HepG2 (cell line): ENCODE measurements around the gene PRRC2A. TPM values are rescaled to one million over a fixed set of nuclear protein-coding genes. Genes with fewer than 3 reads are reported as not detected.

Experiments
- ATAC-seq: fragments of 200-7000 bp; cut with Tn5 transposase; 3 replicates; pipeline ENCODE4 v1.9.1; 2020; ENCODE audit warnings: mild to moderate bottlenecking, moderate library complexity
- BruUV-seq: library from RNA; stranded (reverse); fragments of 400-500 nt; replicated peaks from 2 replicates; lab custom pipeline; 2021; lab: Mats Ljungman, UMichigan
- CTCF ChIA-PET: fragments of 300-600 bp; formaldehyde crosslinking; extraction: SDS; loops from one replicate; lab custom pipeline; 2021; ENCODE audit warnings: low total read pairs, inconsistent platforms, low intra/inter-chr PET ratio; lab: Yijun Ruan, JAX
- POLR2A ChIA-PET: fragments of 350-600 bp; sonication (Branson Sonifier 250); formaldehyde crosslinking; loops from one replicate; lab custom pipeline; 2020; ENCODE audit warnings: antibody characterized with exemption, inconsistent platforms; lab: Yijun Ruan, JAX
- DNase-seq: peaks from one replicate; pipeline ENCODE4 v3.0.0-alpha.2; 2015; ENCODE audit warnings: low spot score
- FAIRE-seq: peaks from 3 replicates; lab custom pipeline; 2011; peaks lifted over from hg19 to GRCh38; lab: Jason Lieb, UNC
- H2AFZ ChIP-seq: one replicate; pipeline ENCODE4 v1.6.1; 2011; ENCODE audit warnings: low read length, inconsistent platforms
- H3K27ac ChIP-seq: fragments of 300-600 bp; 3 replicates; pipeline ENCODE4 v1.8.0; 2011; ENCODE audit warnings: mixed run types, mild to moderate bottlenecking, mixed read lengths, low read length, inconsistent platforms; ENCODE audit not compliant: insufficient read depth; ENCODE audit errors: extremely low read length
- H3K27me3 ChIP-seq, 2 experiments: fragments of 200-600 bp in 1 of 2; 2 replicates in 1 of 2; 3 replicates in 1 of 2; pipeline versions ENCODE4 v1.6.0 to v1.8.0; 2011; ENCODE audit warnings: low read length in 2 of 2, mild to moderate bottlenecking in 2 of 2, moderate library complexity in 2 of 2, inconsistent platforms in 1 of 2; ENCODE audit not compliant: insufficient read depth in 2 of 2, control insufficient read depth in 1 of 2
- H3K36me3 ChIP-seq, 2 experiments: fragments of 200-600 bp in 1 of 2; replicated peaks in 1 of 2; 2 replicates in 1 of 2; 3 replicates in 1 of 2; pipeline versions ENCODE4 v1.5.1 to v1.8.0; 2011; ENCODE audit warnings: low read length in 2 of 2, inconsistent platforms in 1 of 2; ENCODE audit not compliant: insufficient read depth in 2 of 2, control insufficient read depth in 1 of 2
- H3K4me1 ChIP-seq: 2 replicates; pipeline ENCODE4 v1.5.1; 2012; ENCODE audit warnings: low read length, inconsistent platforms; ENCODE audit not compliant: insufficient read depth
- H3K4me2 ChIP-seq: 2 replicates; pipeline ENCODE4 v1.6.0; 2011; ENCODE audit warnings: low read depth, low read length, inconsistent platforms
- H3K4me3 ChIP-seq, 3 experiments: fragments of 200-600 bp in 1 of 3; sonication (generic), shearing (Covaris generic) in 1 of 3; replicated peaks in 1 of 3; 2 replicates each; pipeline ENCODE4 v1.5.1; 2011 to 2016; ENCODE audit warnings: low read length in 3 of 3, inconsistent platforms in 2 of 3, low read depth in 2 of 3, mild to moderate bottlenecking in 2 of 3, control low read depth in 1 of 3, mixed read lengths in 1 of 3; ENCODE audit not compliant: insufficient read depth in 1 of 3
- H3K79me2 ChIP-seq: one replicate; pipeline ENCODE4 v1.6.1; 2011; ENCODE audit warnings: low read length, inconsistent platforms; ENCODE audit not compliant: insufficient read depth
- H3K9ac ChIP-seq: 2 replicates; pipeline ENCODE4 v1.6.0; 2011; ENCODE audit warnings: mild to moderate bottlenecking, low read depth, low read length, inconsistent platforms; ENCODE audit not compliant: insufficient read depth
- H3K9me3 ChIP-seq: 2 replicates; pipeline ENCODE4 v1.5.1; 2012; ENCODE audit warnings: mild to moderate bottlenecking, low read length
- H4K20me1 ChIP-seq: 2 replicates; pipeline ENCODE4 v1.6.0; 2011; ENCODE audit warnings: inconsistent platforms, mild to moderate bottlenecking, low read length, moderate library complexity; ENCODE audit not compliant: insufficient read depth
- AGO1 ChIP-seq: fragments of 200-400 bp; formaldehyde crosslinking; IDR thresholded peaks from 2 replicates; pipeline ENCODE4 v1.6.1; 2017; ENCODE audit warnings: mild to moderate bottlenecking, low read depth, low read length, moderate library complexity; ENCODE audit not compliant: poor library complexity, severe bottlenecking
- AKAP8 ChIP-seq: sonication (generic); formaldehyde crosslinking; IDR thresholded peaks from 2 replicates; pipeline ENCODE4 v1.5.1; 2020; ENCODE audit warnings: mild to moderate bottlenecking, missing genetic modification reagents
- GABPA ChIP-seq, 2 experiments: IDR thresholded peaks; 2 replicates each; pipeline ENCODE4 v1.6.1; 2011 to 2016; ENCODE audit warnings: low read depth in 2 of 2, low read length in 1 of 2, missing biosample characterization in 1 of 2, missing genetic modification characterization in 1 of 2
- HES4 ChIP-seq: sonication (generic); formaldehyde crosslinking; IDR thresholded peaks from 2 replicates; pipeline ENCODE4 v1.9.0; 2021; ENCODE audit warnings: mild to moderate bottlenecking, missing genetic modification reagents, borderline replicate concordance
- IRF2 ChIP-seq: IDR thresholded peaks from 2 replicates; pipeline ENCODE4 v1.6.1; 2018; ENCODE audit warnings: missing genetic modification reagents, missing compliant biosample characterization
- KAT7 ChIP-seq: IDR thresholded peaks from 2 replicates; pipeline ENCODE4 v1.6.1; 2018; ENCODE audit warnings: borderline replicate concordance, missing compliant biosample characterization
- KAT8 ChIP-seq: IDR thresholded peaks from 2 replicates; pipeline ENCODE4 v1.6.1; 2016; ENCODE audit warnings: missing genetic modification reagents, missing compliant biosample characterization
- MEIS1 ChIP-seq: sonication (generic); formaldehyde crosslinking; IDR thresholded peaks from 2 replicates; pipeline ENCODE4 v1.9.0; 2021; ENCODE audit warnings: mild to moderate bottlenecking, missing genetic modification reagents, moderate library complexity, borderline replicate concordance
- MZF1 ChIP-seq: sonication (generic); formaldehyde crosslinking; IDR thresholded peaks from 2 replicates; pipeline ENCODE4 v1.8.1; 2023; ENCODE audit warnings: mild to moderate bottlenecking, missing genetic modification reagents, borderline replicate concordance
- PAF1 ChIP-seq: IDR thresholded peaks from 2 replicates; pipeline ENCODE4 v1.6.1; 2016; ENCODE audit warnings: missing genetic modification reagents, missing compliant biosample characterization
- PHF8 ChIP-seq: sonication (generic); formaldehyde crosslinking; IDR thresholded peaks from 2 replicates; pipeline ENCODE4 v1.5.0; 2020; ENCODE audit warnings: missing genetic modification reagents
- PITX1 ChIP-seq: sonication (generic); formaldehyde crosslinking; IDR thresholded peaks from 2 replicates; pipeline ENCODE4 v1.5.1; 2020; ENCODE audit warnings: mild to moderate bottlenecking, missing genetic modification reagents
- POGZ ChIP-seq: sonication (generic); formaldehyde crosslinking; IDR thresholded peaks from 2 replicates; pipeline ENCODE4 v1.4.0; 2020; ENCODE audit warnings: mild to moderate bottlenecking, missing genetic modification reagents
- POLR2G ChIP-seq: fragments of 200-400 bp; formaldehyde crosslinking; IDR thresholded peaks from 2 replicates; pipeline ENCODE4 v1.6.1; 2018; ENCODE audit warnings: mild to moderate bottlenecking, low read depth, low read length, moderate library complexity
- ZNF225 ChIP-seq: sonication (generic); formaldehyde crosslinking; IDR thresholded peaks from 2 replicates; pipeline ENCODE4 v1.4.0; 2020; ENCODE audit warnings: mild to moderate bottlenecking, missing genetic modification reagents
- ZNF333 ChIP-seq: sonication (generic); formaldehyde crosslinking; IDR thresholded peaks from 2 replicates; pipeline ENCODE4 v1.4.0; 2020; ENCODE audit warnings: mild to moderate bottlenecking, missing genetic modification reagents, borderline replicate concordance
- ZNF382 ChIP-seq: sonication (generic); formaldehyde crosslinking; IDR thresholded peaks from 2 replicates; pipeline ENCODE4 v1.5.0; 2020; ENCODE audit warnings: missing genetic modification reagents, mild to moderate bottlenecking, borderline replicate concordance
- ZNF446 ChIP-seq: sonication (generic); formaldehyde crosslinking; IDR thresholded peaks from 2 replicates; pipeline ENCODE4 v1.5.0; 2020; ENCODE audit warnings: mild to moderate bottlenecking, missing genetic modification reagents
- ZNF567 ChIP-seq: sonication (generic); formaldehyde crosslinking; IDR thresholded peaks from 2 replicates; pipeline ENCODE4 v1.8.1; 2023; ENCODE audit warnings: mild to moderate bottlenecking, missing genetic modification reagents, borderline replicate concordance
- ZNF772 ChIP-seq: sonication (generic); formaldehyde crosslinking; IDR thresholded peaks from 2 replicates; pipeline ENCODE4 v1.5.0; 2020; ENCODE audit warnings: mild to moderate bottlenecking, missing genetic modification reagents
- WGBS: methylation state at CpG from one replicate; pipeline ENCODE4 v1.1.6; 2017; ENCODE audit warnings: low lambda C conversion rate; 5-methylcytosine and 5-hydroxymethylcytosine counted together
- in situ Hi-C: cut with HindIII; loops from 2 replicates; pipeline ENCODE4 v1.10.0; 2017; ENCODE audit warnings: low pct_unique_long_range_greater_than_20kb; ENCODE audit not compliant: extremely low pct_ligation_motif_present
- intact Hi-C: fragments of 100-400 bp; cut with micrococcal nuclease; formaldehyde crosslinking; loops from one replicate; pipeline ENCODE4 v1.10.0; 2022; ENCODE audit not compliant: unreplicated experiment
- polyA plus RNA-seq, 8 experiments: library from polyadenylated mRNA; depleted of rRNA in 3 of 8; stranded (reverse) in 7 of 8; unstranded in 1 of 8; fragments of >200 nt; fragmentation: Illumina TruSeq in 4 of 8; extraction: Trizol in 4 of 8; gene quantifications; 2 replicates each; pipeline versions ENCODE4 v1.2.1 to v1.2.3, GENCODE V29; 2011 to 2016; ENCODE audit warnings: low read depth in 4 of 8, missing spikeins in 1 of 8, mixed read lengths in 1 of 8; ENCODE audit not compliant: insufficient read depth in 1 of 8
- total RNA-seq, 5 experiments: library from RNA; depleted of rRNA; stranded (reverse); fragments of >200 nt; fragmentation: Illumina TruSeq; extraction: Trizol; gene quantifications; 2 replicates each; pipeline ENCODE4 v1.2.3, GENCODE V29; 2016; ENCODE audit warnings: low read depth in 1 of 5
- TF ChIP-seq, protein P1 (sequence below): sonication (generic); formaldehyde crosslinking; IDR thresholded peaks from 2 replicates; pipeline ENCODE4 v1.5.0; 2020; ENCODE audit warnings: mild to moderate bottlenecking, missing genetic modification reagents
- TF ChIP-seq, protein P2 (sequence below): sonication (generic); formaldehyde crosslinking; IDR thresholded peaks from 2 replicates; pipeline ENCODE4 v1.8.1; 2023; ENCODE audit warnings: mild to moderate bottlenecking, inconsistent platforms, moderate library complexity, missing genetic modification reagents, borderline replicate concordance

The PRRC2A gene
- total and polyA plus RNA-seq, 2 of the 13 experiments (the other 11 are each of a cell fraction or from before 2014, with no cell fraction given), result 38.9 to 47.4 TPM

DNA sequence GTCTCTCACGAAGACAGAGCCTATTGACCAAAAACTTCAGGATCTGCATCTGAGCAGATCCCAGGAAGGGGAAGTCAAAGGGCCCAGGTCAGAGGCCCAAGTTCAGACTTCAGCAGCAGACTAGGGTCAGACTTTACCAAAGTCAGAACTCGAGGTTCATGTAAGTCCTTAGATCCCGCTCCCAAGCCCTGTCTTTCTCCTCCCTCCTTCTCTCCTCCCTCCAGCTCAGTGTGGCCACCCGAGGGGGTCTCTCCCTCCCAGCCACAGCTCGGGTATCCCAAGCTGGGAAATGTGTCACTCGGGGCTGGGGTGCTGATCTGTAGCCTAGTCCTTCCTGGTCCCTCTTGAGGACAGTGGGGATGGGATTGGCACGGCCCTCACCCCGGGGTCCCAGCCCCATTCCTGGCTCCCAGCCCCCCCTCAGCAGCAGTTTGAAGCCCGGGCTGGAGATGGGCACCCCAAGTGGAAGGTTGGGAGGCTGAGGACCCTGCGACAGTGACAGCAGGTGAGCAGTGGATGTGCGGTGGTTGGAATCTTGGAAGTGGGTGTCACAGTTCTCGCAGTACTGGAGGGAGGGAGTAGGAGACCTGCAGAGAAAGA, 41.7 kb downstream of the PRRC2A start:
- intact Hi-C loops, result no loop called here
- CTCF ChIA-PET, result no interaction called here
- TF ChIP-seq ZNF382 (CRISPR knock-in tag), result no peak
- no peak for TF ChIP-seq ZNF567 (CRISPR knock-in tag)
- no peak for TF ChIP-seq KAT8 (CRISPR knock-in tag)
- no peak for TF ChIP-seq PHF8
- no peak for TF ChIP-seq POGZ (CRISPR knock-in tag)
- TF ChIP-seq KAT7 (CRISPR knock-in tag), result no peak
- 0 out of 2 replicates have a peak, but pooled peaks have one; percentile 1 for TF ChIP-seq HES4 (CRISPR knock-in tag)
- TF ChIP-seq POLR2G, result peak; percentile 48; the same call in 1 of the 2 replicates
- no peak for TF ChIP-seq ZNF446 (CRISPR knock-in tag)
- 0 out of 2 replicates have a peak, but pooled peaks have one; percentile 52 for TF ChIP-seq MZF1 (CRISPR knock-in tag)
- no peak for TF ChIP-seq ZNF772
- TF ChIP-seq, protein P1, sequence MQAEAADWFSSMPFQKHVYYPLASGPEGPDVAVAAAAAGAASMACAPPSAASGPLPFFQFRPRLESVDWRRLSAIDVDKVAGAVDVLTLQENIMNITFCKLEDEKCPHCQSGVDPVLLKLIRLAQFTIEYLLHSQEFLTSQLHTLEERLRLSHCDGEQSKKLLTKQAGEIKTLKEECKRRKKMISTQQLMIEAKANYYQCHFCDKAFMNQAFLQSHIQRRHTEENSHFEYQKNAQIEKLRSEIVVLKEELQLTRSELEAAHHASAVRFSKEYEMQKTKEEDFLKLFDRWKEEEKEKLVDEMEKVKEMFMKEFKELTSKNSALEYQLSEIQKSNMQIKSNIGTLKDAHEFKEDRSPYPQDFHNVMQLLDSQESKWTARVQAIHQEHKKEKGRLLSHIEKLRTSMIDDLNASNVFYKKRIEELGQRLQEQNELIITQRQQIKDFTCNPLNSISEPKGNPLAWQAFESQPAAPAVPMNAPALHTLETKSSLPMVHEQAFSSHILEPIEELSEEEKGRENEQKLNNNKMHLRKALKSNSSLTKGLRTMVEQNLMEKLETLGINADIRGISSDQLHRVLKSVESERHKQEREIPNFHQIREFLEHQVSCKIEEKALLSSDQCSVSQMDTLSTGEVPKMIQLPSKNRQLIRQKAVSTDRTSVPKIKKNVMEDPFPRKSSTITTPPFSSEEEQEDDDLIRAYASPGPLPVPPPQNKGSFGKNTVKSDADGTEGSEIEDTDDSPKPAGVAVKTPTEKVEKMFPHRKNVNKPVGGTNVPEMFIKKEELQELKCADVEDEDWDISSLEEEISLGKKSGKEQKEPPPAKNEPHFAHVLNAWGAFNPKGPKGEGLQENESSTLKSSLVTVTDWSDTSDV (CRISPR knock-in tag), result 0 out of 2 replicates have a peak, but pooled peaks have one; percentile 59
- peak; percentile 92 for TF ChIP-seq AGO1
- 0 out of 2 replicates have a peak, but pooled peaks have one; percentile 22 for TF ChIP-seq PITX1 (CRISPR knock-in tag)
- no peak for TF ChIP-seq GABPA (IDR thresholded peaks at IDR 0.05; ENCODE audit: low read depth, low read length)
- TF ChIP-seq GABPA (CRISPR knock-in tag; IDR thresholded peaks at IDR 0.05; ENCODE audit: low read depth), result no peak; the same call in 1 of the 2 replicates
- TF ChIP-seq AKAP8 (CRISPR knock-in tag), result no peak
- peak; percentile 13; the same call in 1 of the 2 replicates for TF ChIP-seq PAF1 (CRISPR knock-in tag)
- TF ChIP-seq, protein P2, sequence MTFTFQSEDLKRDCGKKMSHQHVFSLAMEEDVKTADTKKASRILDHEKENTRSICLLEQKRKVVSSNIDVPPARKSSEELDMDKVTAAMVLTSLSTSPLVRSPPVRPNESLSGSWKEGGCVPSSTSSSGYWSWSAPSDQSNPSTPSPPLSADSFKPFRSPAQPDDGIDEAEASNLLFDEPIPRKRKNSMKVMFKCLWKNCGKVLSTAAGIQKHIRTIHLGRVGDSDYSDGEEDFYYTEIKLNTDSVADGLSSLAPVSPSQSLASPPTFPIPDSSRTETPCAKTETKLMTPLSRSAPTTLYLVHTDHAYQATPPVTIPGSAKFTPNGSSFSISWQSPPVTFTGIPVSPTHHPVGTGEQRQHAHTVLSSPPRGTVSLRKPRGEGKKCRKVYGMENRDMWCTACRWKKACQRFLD (CRISPR knock-in tag), result no peak
- TF ChIP-seq MEIS1, result no peak
- TF ChIP-seq ZNF333 (CRISPR knock-in tag), result no peak
- TF ChIP-seq ZNF225 (CRISPR knock-in tag), result no peak
- TF ChIP-seq IRF2 (CRISPR knock-in tag), result no peak

More for the DNA sequence above, 41.7 kb downstream of the PRRC2A start:
- peaks cover 77% of the 10 kb centered on the region for H3K4me1 ChIP-seq
- no peak overlapping the region for H3K4me3 ChIP-seq
- in situ Hi-C loops, result no loop called here
- POLR2A ChIA-PET, result interaction anchor here (1.1 to 7.4 kb wide), 7 partner anchors 8 to 104 kb away, joined by 3 to 438 read pairs (median 23); partner anchors contain the start of genes ABHD16A, APOM, BAG6 and CLIC1
- BruUV-seq, result no TSS peak
- H3K9ac ChIP-seq, result no peak overlapping the region
- FAIRE-seq (no peak), DNase-seq (no peak), ATAC-seq (no peak)
- peaks cover 18% of the 10 kb centered on the region; the same call in 1 of the 2 replicates for H4K20me1 ChIP-seq
- WGBS, result 92% methylated on average over 12 of the region's 12 CpGs
- peak overlapping the region; percentile 15 for H3K27ac ChIP-seq
- H3K27me3 ChIP-seq, result no peaks in the 10 kb centered on the region; a peak in 1 of 5 replicates
- peak overlapping the region; percentile 94; the same call in 1 of the 2 replicates for H3K4me2 ChIP-seq
- no peaks in the 10 kb centered on the region for H3K9me3 ChIP-seq
- peaks cover 10 to 24% of the 10 kb centered on the region in 2 experiments for H3K36me3 ChIP-seq
- no peak overlapping the region for H2AFZ ChIP-seq
- peaks cover 66% of the 10 kb centered on the region for H3K79me2 ChIP-seq
